SJCRH30 (cell line): Measurements from ENCODE around the gene ZNF483. TPM values are rescaled to one million over a fixed set of nuclear protein-coding genes. Genes with fewer than 3 reads are reported as not detected.
"Not testable (repeated sequence)": the region's sequence is repeated elsewhere in the genome, so short reads cannot be mapped to it uniquely, and the experiment has no call there.

Experiments used
- DNase-seq, 2 experiments: peaks; one replicate each; pipeline ENCODE4 v3.0.0-alpha.2; 2015 to 2020
- H3K27ac ChIP-seq: fragments of 250-450 bp; sonication (Bioruptor Pico); 2 replicates; pipeline ENCODE4 v1.5.1; 2020; ENCODE audit warnings: mild to moderate bottlenecking, moderate library complexity
- H3K27me3 ChIP-seq: fragments of 250-450 bp; sonication (Bioruptor Pico); 2 replicates; pipeline ENCODE4 v1.5.1; 2020; ENCODE audit warnings: mild to moderate bottlenecking, moderate library complexity
- H3K36me3 ChIP-seq: fragments of 250-450 bp; sonication (Bioruptor Pico); 2 replicates; pipeline ENCODE4 v1.5.1; 2020; ENCODE audit warnings: mild to moderate bottlenecking, moderate library complexity
- H3K4me1 ChIP-seq: fragments of 250-450 bp; sonication (Bioruptor Pico); 2 replicates; pipeline ENCODE4 v1.5.1; 2020; ENCODE audit warnings: mild to moderate bottlenecking, moderate library complexity
- H3K4me3 ChIP-seq: fragments of 250-450 bp; sonication (Bioruptor Pico); 2 replicates; pipeline ENCODE4 v1.5.1; 2020; ENCODE audit warnings: mild to moderate bottlenecking, moderate library complexity
- H3K9me3 ChIP-seq: fragments of 250-450 bp; sonication (Bioruptor Pico); replicated peaks from 2 replicates; pipeline ENCODE4 v1.5.1; 2020; ENCODE audit warnings: mild to moderate bottlenecking, moderate library complexity
- total RNA-seq: library from RNA; depleted of rRNA; stranded (reverse); fragments of >200 nt; shearing (Covaris generic); gene quantifications from 2 replicates; pipeline ENCODE4 v1.2.3, GENCODE V29; 2014

ZNF483 gene
- total RNA-seq, 1 experiment from 2014 or later: 19.1 TPM

DNA sequence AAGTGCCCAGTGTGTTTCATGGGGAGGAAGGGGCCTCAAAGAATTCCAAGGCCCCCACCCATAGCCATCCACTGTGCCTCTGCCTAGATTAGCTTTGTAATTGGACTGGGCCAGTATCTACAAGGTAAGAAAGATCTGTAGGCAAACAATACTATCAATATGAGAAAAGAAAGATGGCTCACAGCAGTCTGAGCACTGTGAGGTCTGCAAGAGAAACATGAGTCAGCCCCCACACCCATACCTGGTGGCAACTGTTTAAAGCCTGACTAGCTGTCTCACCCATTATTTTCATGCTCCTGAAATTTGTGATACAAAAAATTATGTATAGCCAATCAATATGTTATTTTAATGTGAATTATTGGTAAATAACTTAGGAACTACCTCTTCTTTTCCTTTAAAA is 10.0 kb upstream of the ZNF483 start:
- H3K27me3 ChIP-seq: no peaks in the 10 kb centered on the region
- no peak overlapping the region for H3K4me3 ChIP-seq
- H3K9me3 ChIP-seq: peaks cover 5% of the 10 kb centered on the region; the same call in 1 of the 2 replicates
- no peaks in the 10 kb centered on the region for H3K4me1 ChIP-seq
- no peak overlapping the region for H3K27ac ChIP-seq
- DNase-seq: no peak
- no peaks in the 10 kb centered on the region for H3K36me3 ChIP-seq

DNA sequence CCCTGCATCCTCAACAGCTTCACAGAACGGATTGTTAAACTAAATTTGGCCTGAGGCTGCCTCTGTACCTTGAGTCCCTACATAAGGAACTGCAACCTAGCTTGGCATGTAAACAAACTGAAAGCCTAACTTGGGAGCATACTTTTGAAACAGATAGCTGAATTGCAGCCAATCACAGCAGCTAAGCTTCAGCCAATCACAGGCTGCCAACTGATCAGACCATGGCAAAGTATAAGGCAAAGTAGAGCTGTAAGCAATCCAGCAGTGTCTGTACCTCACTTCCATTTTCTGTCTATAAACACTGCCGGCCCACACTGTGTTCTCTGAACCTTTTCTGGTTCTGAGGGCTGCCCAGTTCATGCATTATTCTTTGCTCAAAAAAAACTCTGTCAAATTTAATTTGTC is 8.9 kb upstream of the ZNF483 start:
- Histone ChIP-seq H3K9me3 (peaks cover 5% of the 10 kb centered on the region; the same call in 1 of the 2 replicates), H3K4me1 (no peaks in the 10 kb centered on the region), H3K27me3 (no peaks in the 10 kb centered on the region), H3K36me3 (no peaks in the 10 kb centered on the region), H3K27ac (no peak overlapping the region), H3K4me3 (no peak overlapping the region)
- DNase-seq: peak; percentile 27 to 63

DNA sequence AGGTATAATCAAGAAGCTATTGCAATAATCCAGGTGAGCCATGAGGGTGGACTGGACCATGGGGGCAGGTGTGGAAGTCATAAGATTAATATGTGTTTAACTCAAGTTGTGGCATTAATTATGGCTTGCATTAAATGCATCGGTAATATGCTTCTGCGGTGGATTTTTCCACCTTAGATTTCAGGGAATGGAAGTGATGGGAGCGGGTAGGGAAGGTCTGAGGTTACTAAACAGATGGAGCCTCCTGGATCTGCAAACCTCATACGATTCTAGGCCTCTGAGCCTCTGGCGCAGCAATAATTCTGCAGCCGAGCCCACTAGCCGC is 286 bp upstream of the ZNF483 start:
- no peak for DNase-seq
- peak overlapping the region; percentile 75 for H3K4me3 ChIP-seq
- no peak overlapping the region for H3K27ac ChIP-seq
- H3K36me3 ChIP-seq: peaks cover 15% of the 10 kb centered on the region
- H3K4me1 ChIP-seq: no peaks in the 10 kb centered on the region
- no peaks in the 10 kb centered on the region for H3K9me3 ChIP-seq
- no peaks in the 10 kb centered on the region for H3K27me3 ChIP-seq

DNA sequence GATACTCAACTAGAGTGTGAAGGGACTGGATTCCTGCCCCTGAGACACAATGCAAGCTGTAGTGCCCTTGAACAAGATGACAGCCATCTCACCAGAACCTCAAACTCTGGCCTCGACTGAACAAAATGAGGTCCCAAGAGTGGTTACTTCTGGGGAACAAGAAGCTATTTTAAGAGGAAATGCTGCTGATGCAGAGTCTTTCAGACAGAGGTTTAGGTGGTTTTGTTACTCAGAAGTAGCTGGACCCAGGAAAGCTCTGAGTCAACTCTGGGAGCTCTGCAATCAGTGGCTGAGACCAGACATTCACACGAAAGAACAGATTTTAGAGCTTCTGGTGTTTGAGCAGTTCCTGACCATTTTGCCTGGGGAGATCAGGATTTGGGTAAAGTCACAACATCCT is 2.4 kb downstream of the ZNF483 start:
- H3K4me1 ChIP-seq: no peaks in the 10 kb centered on the region
- H3K27ac ChIP-seq: no peak overlapping the region
- no peak for DNase-seq
- H3K4me3 ChIP-seq: no peak overlapping the region
- peaks cover 26% of the 10 kb centered on the region for H3K36me3 ChIP-seq
- no peaks in the 10 kb centered on the region for H3K9me3 ChIP-seq
- no peaks in the 10 kb centered on the region for H3K27me3 ChIP-seq

DNA sequence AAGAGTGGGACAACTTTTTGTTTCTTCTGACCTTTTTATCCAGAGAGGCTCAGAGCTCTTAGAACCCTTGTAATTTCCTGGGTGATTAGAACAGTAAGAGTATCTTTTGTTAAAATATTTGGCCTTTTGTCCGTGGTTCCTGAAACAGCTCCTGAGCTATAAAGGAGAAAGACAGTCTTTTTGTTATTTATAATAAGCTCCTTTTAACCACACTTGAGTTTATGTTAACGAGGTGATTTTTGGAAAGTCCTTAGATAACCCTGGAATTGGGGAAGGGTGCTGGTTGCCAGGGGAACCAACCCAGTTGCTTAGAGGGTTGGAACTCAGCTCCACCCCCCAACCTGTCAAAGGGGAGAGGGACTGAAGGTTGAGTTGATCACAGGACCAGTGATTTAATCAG is 4.8 kb downstream of the ZNF483 start:
- no peak overlapping the region for H3K4me3 ChIP-seq
- H3K9me3 ChIP-seq: peaks cover 9% of the 10 kb centered on the region; the same call in 1 of the 2 replicates
- no peak overlapping the region for H3K27ac ChIP-seq
- peaks cover 43% of the 10 kb centered on the region for H3K36me3 ChIP-seq
- no peak for DNase-seq
- H3K27me3 ChIP-seq: no peaks in the 10 kb centered on the region
- H3K4me1 ChIP-seq: no peaks in the 10 kb centered on the region

DNA sequence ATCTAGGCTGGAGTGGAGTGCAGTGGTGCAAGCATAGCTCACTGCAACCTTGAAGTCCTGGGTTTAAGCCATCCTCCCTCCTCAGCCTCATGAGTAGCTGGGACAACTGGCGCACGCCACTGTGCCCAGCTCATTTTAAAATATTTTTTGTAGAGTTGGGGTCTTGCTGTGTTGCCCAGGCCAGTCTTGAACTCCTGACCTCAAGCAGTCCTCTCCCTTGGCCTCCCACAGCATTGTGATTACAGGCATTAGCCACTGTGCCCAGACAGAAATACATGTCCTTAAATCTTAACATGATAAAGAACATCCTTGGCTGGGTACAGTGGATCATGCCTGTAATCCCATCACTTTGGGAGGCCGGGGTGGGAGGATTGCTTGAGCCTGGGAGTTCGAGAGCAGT is 6.7 kb downstream of the ZNF483 start:
- Histone ChIP-seq H3K27ac (no peak overlapping the region), H3K4me1 (no peaks in the 10 kb centered on the region), H3K27me3 (no peaks in the 10 kb centered on the region), H3K36me3 (peaks cover 60% of the 10 kb centered on the region), H3K4me3 (no peak overlapping the region), H3K9me3 (peaks cover 20% of the 10 kb centered on the region)
- DNase-seq: no peak

DNA sequence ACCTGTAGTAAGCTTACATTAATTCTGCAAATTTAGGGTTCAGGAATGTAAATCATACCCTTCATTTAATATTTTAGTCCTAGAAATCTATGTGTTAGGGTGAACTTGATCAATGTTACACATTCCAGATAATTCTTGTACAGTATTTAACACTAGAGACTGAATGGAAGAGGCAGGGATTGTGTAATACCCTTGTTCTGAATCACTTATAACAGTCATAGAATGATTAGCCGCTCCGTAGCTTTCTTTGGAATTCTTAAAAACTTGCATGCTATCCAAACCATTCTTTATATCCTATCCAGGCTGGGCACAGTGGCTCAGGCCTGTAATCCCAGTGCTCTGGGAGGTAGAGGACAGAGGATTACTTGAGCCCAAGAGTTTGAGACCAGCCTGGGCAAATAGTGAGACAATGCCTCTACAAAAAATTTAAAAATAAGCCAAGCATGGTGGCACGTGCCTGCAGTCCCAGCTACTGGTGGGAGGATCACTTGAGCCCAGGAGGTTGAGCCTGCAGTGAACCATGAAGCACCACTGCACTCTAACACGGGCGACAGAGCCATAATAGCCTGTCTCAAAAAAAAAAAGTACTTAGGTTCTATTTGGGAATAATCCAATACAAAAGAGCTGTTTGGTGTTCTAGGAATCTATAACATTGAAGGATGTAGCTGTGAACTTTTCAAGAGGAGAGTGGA is 8.3 kb downstream of the ZNF483 start:
- H3K4me3 ChIP-seq: no peak overlapping the region
- H3K9me3 ChIP-seq: peaks cover 23% of the 10 kb centered on the region
- H3K4me1 ChIP-seq: no peaks in the 10 kb centered on the region
- H3K27me3 ChIP-seq: no peaks in the 10 kb centered on the region
- DNase-seq: no peak
- H3K36me3 ChIP-seq: peaks cover 61% of the 10 kb centered on the region
- H3K27ac ChIP-seq: no peak overlapping the region

DNA sequence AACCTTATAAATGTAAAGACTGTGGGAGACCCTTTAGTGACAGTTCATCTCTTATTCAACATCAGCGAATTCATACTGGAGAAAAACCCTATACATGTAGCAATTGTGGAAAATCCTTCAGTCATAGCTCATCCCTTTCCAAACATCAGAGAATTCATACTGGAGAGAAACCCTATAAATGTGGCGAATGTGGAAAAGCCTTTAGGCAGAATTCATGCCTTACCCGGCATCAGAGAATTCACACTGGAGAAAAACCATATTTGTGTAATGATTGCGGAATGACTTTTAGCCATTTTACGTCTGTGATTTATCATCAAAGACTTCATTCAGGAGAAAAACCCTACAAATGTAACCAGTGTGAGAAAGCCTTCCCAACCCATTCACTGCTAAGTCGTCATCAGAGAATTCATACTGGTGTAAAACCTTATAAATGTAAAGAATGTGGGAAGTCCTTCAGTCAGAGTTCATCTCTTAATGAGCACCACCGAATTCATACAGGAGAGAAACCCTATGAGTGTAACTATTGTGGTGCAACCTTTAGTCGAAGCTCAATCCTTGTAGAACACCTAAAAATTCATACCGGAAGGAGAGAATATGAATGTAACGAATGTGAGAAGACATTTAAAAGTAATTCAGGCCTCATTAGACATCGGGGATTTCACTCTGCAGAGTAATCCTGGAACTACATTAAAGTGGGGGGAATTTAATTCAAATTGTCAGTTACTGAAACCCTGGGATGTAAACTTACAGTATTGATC is 17.7 kb downstream of the ZNF483 start:
- Histone ChIP-seq H3K36me3 (peaks cover 39% of the 10 kb centered on the region), H3K4me3 (no peak overlapping the region), H3K27ac (no peak overlapping the region), H3K27me3 (no peaks in the 10 kb centered on the region), H3K9me3 (peaks cover 42% of the 10 kb centered on the region), H3K4me1 (no peaks in the 10 kb centered on the region)
- DNase-seq: peak in 1 of 2 experiments; percentile 32

DNA sequence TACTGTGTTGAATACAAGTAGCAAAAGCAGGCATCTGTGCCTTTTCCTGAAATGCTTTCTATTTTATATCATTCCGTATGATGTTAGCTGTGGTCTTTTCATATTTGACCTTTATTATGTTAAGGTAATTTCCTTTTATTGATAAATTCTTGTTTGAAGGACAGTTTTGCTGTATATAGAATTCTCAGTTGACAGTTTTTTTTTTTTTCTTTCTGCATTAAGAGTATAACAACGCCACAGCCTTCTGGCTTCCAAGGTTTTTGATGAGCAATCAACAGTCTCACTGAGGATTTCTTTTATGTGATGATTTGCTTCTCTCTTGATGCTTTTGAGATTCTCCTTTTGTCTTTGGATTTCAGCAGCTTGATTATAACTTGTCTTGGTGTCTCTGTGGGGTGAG is 23.6 kb downstream of the ZNF483 start:
- Histone ChIP-seq H3K36me3 (peaks cover 14% of the 10 kb centered on the region), H3K4me1 (no peaks in the 10 kb centered on the region), H3K27ac (no peak overlapping the region), H3K4me3 (no peak overlapping the region), H3K27me3 (no peaks in the 10 kb centered on the region), H3K9me3 (peaks cover 28% of the 10 kb centered on the region)
- DNase-seq: no peak

DNA sequence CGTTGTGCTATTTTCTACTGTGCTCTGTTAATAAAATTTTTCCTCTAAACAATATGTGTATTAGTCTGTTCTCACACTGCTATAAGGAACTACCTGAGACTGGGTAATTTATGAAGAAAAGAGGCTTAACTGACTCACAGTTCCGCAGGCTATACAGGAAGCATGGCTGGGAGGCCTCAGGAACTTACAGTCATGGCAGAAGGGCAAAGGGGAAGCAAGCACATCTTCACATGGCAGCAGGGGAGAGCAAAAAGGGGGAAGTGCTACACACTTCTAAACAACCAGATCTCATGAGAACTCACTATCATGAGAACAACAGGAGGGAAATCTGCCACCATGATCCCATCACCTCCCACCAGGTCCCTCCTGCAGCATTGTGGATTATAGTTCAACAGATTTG is 30.4 kb downstream of the ZNF483 start:
- DNase-seq: not testable (repeated sequence)

DNA sequence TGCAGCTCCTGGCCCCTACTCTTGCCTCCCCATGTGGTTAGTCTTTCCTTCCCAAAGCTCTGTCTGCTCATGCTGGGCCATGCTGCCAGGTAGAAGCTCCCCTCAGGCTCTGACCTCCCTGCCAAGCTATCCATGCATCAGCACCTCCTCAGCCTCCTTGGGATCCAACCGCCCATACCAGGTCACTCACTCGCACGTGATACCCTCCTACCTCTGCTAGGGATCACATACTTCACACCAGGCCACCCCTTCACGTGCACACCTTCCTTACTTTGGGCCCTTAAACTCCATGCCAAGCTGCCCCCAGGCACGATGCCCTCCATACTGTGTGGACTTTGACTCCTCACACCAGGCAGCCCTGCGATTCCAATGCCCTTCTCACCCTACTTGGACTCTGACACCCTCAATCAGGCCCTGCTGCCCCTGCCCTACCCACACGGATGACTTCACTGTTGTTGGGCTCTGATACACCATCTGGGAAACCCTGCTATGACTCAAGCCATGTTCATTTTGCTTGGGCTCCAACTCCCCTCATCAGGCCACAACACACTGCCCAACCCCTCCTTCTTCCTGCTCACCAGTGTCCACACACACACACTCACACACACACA is 34.1 kb downstream of the ZNF483 start:
- DNase-seq: no peak
- no peak overlapping the region for H3K4me3 ChIP-seq
- no peaks in the 10 kb centered on the region for H3K27me3 ChIP-seq
- no peaks in the 10 kb centered on the region for H3K4me1 ChIP-seq
- H3K9me3 ChIP-seq: peaks cover 9% of the 10 kb centered on the region; the same call in 1 of the 2 replicates
- H3K36me3 ChIP-seq: peaks cover 29% of the 10 kb centered on the region
- no peak overlapping the region for H3K27ac ChIP-seq

More for the DNA sequence above, 30.4 kb downstream of the ZNF483 start:
- not testable (repeated sequence) for H3K27me3 ChIP-seq, H3K4me3 ChIP-seq, H3K4me1 ChIP-seq, H3K27ac ChIP-seq
- Histone ChIP-seq H3K36me3 (peaks cover 17% of the 10 kb centered on the region), H3K9me3 (peaks cover 13% of the 10 kb centered on the region)

DNA sequence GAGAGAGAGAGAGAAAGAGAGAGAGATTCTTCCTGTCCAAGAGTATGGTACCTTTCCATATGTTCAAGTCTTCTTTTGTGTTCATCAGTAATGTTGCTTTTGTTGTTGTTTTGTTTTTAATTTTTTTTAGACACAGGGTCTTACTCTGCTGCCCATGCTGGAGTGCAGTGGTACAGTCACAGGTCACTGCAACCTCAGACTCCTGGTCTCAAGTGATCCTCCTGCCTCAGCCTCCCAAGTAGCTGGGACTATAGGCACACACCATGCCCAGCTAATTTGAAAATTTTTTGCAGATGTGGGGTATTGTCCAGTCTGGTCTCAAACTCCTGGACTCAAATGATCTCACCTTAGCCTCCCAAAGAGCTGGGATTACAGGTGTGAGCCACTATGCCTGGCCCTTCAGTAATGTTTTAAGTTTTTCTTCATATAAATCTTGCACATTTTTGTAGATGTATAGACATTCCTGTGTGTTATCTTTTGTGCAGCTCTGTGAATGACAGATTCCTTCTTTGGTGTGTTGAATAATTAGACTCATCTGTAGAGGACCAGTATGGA is 36.3 kb downstream of the ZNF483 start:
- Histone ChIP-seq H3K36me3 (peaks cover 45% of the 10 kb centered on the region), H3K4me3 (no peak overlapping the region), H3K27ac (no peak overlapping the region), H3K9me3 (0 out of 2 replicates have a peak, but pooled peaks cover 2% of the 10 kb centered on the region), H3K4me1 (no peaks in the 10 kb centered on the region), H3K27me3 (no peaks in the 10 kb centered on the region)
- DNase-seq: no peak

DNA sequence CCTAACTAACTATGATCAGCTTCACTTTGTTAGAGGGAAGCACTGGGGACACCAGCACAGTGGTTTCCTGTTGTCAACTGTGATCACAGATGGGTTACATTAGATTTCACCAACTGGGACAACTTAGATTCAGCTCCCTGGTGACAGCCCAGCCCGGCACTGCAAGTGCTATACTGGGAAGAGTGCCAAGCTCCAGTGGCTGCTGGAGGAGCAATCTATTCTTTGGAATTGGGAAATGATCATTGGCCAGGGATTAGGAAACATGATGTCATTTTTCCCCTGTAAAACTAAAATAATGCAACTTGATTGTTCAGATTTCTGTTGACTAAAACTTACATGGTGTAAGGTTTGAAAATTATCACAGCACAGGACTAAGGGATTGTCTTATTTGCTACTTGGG is 41.3 kb downstream of the ZNF483 start:
- Histone ChIP-seq H3K4me3 (no peak overlapping the region), H3K27me3 (no peaks in the 10 kb centered on the region), H3K4me1 (no peaks in the 10 kb centered on the region), H3K9me3 (peaks cover 25% of the 10 kb centered on the region), H3K36me3 (peaks cover 95% of the 10 kb centered on the region), H3K27ac (no peak overlapping the region)
- DNase-seq: peak in 1 of 2 experiments; percentile 19

DNA sequence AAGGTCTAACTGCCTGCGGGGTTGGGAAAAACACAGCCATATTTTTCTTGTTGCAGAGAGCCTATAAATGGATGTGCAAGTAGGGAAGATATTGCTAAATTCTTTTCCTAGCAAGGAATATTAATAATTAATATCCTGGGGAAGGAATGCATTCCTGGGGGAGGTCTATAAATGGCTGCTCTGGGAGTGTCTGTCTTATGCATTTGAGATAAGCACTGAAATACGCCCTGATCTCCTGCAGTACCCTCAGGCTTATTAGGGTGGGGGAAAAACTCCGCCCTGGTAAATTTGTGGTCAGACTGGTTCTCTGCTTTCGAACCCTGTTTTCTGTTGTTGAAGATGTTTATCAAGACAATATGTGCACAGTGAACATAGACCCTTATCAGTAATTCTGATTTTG is 43.1 kb downstream of the ZNF483 start:
- H3K27ac ChIP-seq, H3K27me3 ChIP-seq, H3K4me1 ChIP-seq, H3K4me3 ChIP-seq: not testable (repeated sequence)
- Histone ChIP-seq H3K9me3 (peaks cover 31% of the 10 kb centered on the region), H3K36me3 (peaks cover 89% of the 10 kb centered on the region)
- DNase-seq: peak in 1 of 2 experiments; percentile 20
